Right renal pelvis (tissue), 4 donors: Measurements from ENCODE around the gene NCAPD2. TPM values are rescaled to one million over a fixed set of nuclear protein-coding genes. Genes with fewer than 3 reads are reported as not detected.
A peak's percentile ranks its signal among the peaks of the same experiment; 100 is the strongest.
"Not testable (repeated sequence)": the region's sequence is repeated elsewhere in the genome, so short reads cannot be mapped to it uniquely, and the experiment has no call there.

ENCODE experiments used
- DNase-seq, 4 donors: peaks; one replicate each; pipeline ENCODE4 v3.0.0-alpha.2; 2013; ENCODE audit warnings: low read depth in 4 of 4, low spot score in 3 of 4, missing footprints in 1 of 4
- polyA plus RNA-seq, 4 donors: library from polyadenylated mRNA; unstranded; fragments of 120-200 nt; gene quantifications; one replicate each; pipeline ENCODE4 v1.2.1, GENCODE V29; 2013; ENCODE audit not compliant: insufficient read length in 4 of 4

NCAPD2 gene
- polyA plus RNA-seq, 4 donors: 57.5 to 62.5 (median 59.9) TPM

DNA sequence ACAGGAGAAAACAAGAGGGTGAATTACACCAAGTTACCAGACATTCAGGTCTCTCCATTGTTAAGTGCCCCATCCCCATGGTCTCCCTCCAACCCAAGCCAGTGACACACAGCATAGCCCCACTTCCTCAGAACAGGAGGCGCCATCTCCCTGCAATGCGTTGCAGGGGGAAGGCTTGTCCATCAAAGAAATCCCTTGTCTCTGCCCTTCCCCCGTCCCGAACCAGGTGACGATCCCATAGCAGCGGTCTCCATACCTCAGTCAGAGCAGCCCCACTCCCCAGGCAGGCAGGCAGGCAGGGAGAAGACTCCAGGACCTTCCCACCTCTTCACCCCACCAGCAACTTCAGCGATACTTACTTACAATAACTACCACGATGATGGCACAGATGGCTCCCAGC is 29.4 kb upstream of the NCAPD2 start:
- DNase-seq: no peak

DNA sequence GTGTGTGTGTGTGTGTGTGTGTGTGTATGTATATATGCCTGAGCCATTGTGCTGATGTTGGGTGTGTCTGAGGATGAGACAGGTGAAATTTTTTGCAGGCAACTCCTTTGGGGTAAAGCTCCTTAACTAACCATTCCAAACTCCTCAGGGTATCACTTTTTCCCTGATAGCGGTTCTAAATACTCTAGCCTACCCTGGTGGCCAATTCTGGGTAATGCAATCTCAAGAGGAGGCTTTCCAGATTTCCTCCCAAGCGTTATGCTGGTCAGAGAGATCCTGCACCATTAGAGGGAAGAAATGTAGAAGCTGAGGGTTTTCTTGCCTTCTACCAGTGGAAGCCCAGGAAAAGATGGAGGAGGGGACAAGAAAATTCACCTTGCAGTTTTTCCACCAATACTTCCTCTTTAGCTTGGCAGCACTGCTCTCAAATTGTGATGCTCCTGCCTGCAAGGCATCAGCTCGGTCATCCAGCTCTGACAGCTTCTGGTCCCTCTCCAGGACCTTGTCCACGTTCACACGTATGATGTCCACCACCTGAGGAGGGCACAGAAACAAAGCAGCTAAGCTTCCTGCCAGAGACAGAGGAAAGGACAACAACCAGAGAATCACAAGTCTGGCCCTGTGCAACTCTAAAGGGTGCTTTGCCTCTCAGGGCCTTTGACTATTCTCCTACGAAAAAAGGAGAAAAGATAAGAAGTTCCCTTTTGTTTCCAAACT is 28.3 kb upstream of the NCAPD2 start:
- peak in 3 of 4 donors; percentile 60 to 67 (median 66) for DNase-seq

DNA sequence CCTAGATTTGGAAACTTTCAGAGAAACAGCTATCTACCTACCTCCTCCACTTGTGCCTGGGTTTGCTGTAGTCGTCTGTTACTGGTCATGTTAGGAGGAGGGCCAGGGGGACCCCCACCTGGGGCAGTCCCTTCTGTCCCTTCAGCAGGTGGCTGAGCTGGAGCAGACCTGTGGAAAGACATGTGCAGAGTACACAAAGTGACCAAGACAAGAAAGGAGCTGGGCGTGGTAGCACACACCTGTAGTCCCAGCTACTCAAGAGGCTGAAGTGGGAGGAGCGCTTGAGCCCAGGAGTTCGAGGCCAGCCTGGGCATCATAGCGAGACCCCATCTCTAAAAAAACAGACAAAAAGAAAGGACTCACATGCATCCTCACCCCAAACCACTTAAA is 27.7 kb upstream of the NCAPD2 start:
- DNase-seq: no peak

DNA sequence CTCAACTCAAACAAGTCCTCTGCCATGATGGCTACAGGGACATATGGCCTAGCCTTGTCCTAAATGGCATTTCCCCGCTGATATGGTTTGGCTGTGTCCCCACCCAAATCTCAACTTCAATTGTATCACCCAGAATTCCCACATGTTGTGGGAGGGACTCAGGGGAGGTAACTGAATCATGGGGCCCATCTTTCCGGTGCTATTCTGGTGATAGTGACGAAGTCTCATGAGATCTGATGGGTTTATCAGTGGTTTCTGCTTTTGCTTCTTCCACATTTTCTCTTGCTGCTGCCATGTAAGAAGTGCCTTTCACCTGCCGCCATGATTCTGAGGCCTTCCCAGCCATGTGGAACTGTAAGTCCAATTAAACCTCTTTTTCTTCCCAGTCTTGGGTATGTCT is 27.2 kb upstream of the NCAPD2 start:
- not testable (repeated sequence) for DNase-seq

DNA sequence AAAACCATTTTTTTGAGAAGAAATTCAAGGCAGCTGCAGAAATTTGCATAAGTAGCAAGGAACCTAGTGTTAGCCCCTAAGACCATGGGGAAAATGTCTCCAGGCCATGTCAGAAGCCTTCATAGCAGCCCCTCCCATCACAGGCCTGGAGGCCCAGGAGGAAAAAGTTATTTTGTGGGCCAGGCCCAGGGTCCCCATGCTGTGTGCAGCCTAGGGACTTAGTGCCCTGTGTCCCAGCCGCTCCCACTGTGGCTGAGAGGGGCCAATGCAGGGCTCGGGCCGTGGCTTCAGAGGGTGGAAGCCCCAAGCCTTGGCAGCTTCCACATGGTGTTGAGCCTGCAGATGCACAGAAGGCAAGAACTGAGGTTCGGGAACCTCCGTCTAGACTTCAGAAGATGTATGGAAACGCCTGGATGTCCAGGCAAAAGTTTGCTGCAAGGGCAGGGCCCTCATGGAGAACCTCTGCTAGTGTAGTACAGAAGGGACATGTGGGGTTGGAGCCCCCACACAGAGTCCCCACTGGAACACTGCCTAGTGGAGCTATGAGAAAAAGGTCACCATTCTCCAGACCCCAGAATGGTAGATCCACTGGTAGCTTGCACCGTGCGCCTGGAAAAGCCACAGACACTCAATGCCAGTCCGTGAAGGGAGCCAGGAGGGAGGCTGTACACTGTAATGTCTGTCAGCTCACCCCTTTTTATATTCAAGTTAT is 26.2 kb upstream of the NCAPD2 start:
- DNase-seq: not testable (repeated sequence)

DNA sequence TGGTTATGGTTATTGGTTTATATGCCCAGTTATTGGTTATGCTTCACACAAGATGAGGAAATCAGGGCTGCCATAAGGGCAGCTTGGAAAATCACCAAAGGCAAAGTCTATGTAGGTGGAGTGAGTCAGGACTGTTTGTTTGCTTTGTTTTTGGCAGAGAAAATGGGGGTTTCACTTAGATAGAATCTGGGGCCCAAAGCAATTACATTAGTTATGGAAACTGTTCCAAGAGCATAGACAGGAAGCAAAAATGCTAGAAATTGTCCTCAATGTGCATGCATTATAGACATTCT is 25.7 kb upstream of the NCAPD2 start:
- DNase-seq: no peak

DNA sequence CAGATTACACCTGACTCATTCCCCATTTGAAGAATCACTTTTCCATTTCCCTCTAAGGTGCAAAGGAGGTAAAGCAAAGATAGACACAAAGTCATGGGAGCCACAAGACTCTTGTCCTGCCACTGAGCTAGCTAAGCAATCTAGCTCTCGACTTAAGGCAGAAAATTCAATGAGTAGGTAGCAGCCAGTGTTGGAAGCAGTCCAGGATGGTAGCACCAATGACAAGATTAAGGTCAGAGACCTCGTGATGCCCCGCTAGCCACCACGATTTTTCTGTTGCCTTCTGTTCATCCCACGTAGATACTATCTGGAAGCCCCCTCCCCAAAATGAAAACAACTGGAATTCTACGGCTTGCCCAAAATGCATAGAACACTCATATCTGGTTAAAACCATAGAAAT is 24.8 kb upstream of the NCAPD2 start:
- no peak for DNase-seq

DNA sequence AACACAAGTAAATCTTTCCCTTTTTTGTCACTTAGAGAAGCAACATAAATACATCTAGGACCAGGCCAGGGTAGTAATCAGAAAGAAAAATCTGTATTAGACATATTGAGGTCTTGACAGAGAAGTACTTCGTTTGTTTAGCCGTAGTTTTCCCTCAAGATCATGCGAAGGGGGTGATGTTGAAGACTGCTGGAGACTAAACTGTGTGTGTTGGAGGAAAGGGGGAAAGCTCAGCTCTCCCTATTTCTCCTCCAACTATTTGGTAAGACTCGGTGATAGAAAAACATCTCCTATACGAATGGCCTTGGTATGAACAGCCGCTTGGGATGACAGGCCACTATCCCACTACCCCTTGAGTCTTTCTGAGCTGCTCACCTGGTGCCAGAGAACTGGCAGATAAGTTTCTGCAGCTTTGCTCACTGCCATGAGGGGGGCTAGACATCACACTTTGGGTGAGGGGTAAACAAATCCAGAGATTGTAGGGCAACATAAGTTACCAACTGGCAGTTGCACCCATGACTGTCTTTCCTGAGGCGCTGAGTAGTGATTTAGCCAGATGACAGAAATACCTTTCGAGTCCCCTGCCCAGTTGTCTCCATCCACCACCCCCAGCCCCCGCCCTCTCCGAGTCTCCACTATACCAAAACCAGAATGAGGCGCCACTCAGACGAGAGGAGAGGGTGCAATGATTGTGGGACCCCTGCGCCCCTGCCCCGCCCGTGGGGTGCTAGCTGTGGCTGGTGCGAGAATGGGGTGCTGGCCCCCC is 24.1 kb upstream of the NCAPD2 start:
- DNase-seq: no peak

DNA sequence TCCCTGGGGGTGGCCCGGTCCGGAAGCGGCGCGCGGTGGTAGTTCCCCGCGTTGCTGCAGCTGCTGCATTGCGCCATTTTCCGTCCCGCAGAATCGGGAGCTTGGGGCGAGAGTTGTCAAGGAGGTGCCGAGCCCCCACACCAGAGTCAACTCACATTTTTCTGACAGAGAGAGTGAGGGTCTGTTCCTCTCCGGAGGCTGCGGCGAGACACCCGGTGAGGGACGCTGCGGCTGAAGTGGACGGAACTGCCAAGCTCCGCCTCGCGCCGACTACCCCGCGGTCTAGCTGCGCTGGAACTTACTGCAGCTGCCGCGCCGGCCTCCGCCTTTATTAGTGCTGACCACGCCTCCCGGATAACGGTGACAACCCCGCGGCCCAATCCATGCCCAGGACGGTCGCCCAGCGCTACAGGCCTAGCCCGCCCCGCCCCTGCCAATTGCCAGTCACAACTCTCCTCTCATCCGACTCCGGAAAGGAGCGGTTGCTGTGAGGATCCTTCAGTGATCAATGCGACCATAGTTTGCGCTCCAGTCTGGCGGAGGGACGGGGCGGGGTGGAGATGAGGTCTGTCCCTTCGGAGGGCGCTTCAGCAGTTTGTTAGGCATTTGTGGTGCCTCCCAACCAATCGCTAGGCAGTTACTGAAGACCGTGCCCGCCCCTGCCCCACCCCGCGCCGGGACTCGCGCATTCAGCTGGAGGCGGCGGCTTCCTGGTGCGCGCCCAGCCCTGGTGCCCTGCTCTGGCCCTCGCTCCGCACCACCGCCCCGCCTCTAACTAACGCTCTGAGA is 23.3 kb upstream of the NCAPD2 start, which contains the start of gene VAMP1:
Gene VAMP1, minus strand, starts transcription at position 303 of the 789 bp plus-strand sequence. Its CDS starts 146 bp downstream, at position 157.
- DNase-seq: peak; percentile 86 to 93 (median 88)

DNA sequence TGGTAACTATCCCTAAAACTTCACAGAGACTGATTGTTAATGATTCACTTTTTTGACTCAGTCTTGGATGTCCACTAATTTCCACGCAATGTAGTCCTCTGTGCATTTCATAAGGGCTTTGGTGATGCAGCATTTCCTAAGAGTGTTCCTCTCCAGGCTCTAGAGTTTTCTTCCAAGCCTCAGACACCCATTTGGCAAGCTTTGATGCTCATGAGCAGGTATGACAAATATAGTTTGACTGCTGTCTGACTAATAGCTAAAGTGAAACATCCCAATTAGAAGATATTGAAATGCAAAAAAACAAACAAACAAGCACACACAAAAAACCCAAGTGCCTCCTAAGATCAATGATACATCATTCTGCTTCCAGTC is 21.9 kb upstream of the NCAPD2 start:
- DNase-seq: no peak

DNA sequence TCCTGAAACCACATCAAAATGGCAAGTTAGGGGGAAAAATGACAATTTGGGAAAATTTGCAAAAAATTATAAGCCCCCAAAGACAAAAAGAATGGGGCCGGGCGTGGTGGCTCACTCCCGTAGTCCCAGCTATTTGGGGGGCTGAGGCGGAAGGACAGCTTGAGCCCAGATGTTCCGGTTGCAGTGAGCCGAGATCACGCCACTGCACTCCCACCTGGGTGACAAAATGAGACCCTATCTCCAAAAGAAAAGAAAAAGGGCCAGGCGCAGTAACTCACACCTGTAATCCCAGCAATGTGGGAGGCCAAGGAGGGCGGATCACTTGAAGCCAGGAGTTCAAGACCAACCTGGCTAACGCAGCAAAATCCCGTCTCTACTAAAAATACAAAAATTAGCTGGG is 21.4 kb upstream of the NCAPD2 start:
- no peak for DNase-seq

DNA sequence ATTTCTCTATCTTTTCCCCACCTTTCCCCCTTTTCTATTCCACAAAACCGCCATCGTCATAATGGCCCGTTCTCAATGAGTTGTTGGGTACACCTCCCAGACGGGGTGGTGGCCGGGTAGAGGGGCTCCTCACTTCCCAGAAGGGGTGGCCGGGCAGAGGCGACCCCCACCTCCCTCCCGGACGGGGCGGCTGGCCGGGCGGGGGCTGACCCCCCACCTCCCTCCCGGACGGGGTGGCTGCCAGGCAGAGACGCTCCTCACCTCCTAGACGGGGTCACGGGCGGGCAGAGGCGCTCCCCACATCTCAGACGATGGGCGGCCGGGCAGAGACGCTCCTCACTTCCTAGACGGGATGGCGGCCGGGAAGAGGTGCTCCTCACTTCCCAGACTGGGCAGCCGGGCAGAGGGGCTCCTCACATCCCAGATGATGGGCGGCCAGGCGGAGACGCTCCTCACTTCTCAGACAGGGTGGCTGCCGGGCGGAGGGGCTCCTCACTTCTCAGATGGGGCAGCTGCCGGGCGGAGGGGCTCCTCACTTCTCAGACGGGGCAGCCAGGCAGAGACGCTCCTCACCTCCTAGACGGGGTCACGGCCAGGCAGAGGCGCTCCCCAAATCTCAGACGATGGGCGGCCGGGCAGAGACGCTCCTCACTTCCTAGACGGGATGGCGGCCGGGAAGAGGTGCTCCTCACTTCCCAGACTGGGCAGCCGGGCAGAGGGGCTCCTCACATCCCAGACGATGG is 18.5 kb upstream of the NCAPD2 start:
- not testable (repeated sequence) for DNase-seq

DNA sequence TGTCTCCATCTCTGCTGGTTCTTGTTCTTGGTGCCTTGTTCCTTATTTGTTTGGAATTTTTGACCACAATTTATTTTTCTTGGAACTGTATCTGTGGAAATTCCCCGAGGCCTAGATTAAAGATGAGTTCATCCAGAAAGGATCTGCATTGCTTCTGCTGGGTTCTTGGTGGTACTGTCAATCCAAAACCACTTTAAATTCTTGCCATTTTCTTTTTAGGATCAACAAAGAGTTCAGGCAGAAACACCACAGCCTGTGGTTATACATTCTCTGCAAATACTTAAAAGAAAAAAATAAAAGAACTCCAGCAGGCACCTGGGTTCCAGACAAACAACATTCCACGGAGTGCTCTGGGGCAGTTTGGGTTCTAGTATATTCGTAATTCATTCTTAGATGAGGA is 17.4 kb upstream of the NCAPD2 start:
- no peak for DNase-seq

DNA sequence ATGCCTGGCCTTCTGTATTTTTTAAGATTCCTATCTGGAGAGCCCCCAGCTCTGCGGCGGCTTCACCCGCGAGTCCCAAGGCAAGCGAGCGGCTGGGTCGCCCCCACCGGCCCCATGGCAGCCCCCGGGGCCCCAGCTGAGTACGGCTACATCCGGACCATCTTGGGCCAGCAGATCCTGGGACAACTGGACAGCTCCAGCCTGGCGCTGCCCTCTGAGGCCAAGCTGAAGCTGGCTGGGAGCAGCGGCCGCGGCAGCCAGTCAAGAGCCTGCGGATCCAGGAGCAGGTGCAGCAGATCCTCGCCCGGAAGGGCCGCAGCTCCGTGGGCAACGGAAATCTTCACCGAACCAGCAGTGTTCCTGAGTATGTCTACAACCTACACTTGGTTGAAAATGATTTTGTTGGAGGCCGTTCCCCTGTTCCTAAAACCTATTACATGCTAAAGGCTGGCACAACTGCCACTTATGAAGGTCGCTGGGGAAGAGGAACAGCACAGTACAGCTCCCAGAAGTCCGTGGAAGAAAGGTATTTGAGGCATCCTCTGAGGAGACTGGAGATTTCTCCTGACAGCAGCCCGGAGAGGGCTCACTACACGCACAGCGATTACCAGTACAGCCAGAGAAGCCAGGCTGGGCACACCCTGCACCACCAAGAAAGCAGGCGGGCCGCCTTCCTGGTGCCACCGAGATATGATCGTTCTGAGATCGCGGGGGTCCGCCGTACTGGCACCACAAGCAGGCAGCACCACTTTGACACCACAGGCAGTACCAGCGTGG is 16.1 kb upstream of the NCAPD2 start:
- not testable (repeated sequence) for DNase-seq

DNA sequence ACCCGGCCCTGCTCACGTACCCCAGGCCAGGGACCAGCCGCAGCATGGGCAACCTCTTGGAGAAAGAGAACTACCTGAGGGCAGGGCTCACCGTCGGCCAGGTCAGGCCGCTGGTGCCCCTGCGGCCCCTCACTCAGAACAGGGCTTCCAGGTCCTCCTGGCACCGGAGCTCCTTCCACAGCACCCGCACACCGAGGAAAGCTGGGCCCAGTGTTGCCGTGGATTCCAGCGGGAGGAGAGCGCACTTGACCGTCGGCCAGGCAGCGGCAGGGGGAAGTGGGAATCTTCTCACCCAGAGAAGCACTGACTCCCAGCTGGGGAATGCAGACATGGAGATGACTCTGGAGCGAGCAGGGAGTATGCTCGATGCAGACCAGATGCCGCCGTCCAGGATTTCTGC is 15.5 kb upstream of the NCAPD2 start:
- DNase-seq: no peak

DNA sequence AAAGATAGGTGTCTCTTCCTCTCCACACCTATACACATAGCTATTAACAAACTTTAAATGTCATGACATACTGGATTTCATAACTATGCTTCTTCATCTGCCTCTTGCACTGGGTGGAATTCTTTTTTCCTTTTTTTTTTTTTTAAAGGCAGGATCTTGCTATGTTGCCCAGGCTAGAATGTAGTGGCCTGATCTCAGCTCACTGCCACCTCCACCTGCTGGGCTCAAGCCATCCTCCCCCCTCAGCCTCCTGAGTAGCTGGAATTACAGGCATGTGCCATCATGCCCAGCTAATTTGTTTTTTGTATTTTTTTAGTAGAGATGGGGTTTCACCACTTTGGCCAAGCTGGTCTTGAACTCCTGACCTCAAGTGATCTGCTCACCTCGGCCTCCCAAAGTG is 5.7 kb upstream of the NCAPD2 start:
- DNase-seq: no peak

DNA sequence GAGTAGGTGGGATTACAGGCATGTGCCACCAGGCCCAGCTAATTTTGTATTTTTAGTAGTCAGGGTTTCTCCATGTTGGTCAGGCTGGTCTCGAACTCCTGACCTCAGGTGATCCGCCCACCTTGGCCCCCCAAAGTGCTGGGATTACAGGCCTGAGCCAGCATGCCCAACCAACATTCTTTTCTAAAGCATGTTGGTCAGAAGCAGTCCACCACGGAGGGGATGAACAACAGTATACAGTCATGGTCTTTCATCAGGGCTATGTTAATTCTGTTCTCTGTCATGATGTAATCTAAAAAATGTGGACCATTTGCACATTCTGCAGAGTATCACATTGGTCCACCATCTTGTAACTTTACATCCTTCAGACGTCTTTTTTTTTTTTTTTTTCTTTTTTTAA is 4.5 kb upstream of the NCAPD2 start:
- DNase-seq: no peak

DNA sequence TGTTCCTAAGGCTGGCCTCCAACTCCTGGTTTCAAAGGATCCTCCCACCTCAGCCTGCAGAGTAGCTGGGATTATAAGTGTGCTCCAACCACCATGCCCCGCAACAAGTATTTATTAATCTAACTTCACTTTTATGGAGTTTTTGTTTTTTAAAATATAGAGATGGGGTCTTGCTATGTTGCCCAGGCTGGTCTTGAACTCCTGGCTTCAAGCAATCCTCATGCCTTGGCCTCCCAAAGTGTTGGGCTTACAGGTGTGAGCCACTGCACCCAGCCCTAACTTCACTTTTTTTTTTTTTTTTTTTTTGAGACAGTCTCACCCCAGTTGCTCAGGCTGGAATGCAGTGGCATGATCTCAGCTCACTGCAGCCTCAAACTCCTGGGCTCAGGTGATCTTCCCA is 3.2 kb upstream of the NCAPD2 start:
- DNase-seq: not testable (repeated sequence)

DNA sequence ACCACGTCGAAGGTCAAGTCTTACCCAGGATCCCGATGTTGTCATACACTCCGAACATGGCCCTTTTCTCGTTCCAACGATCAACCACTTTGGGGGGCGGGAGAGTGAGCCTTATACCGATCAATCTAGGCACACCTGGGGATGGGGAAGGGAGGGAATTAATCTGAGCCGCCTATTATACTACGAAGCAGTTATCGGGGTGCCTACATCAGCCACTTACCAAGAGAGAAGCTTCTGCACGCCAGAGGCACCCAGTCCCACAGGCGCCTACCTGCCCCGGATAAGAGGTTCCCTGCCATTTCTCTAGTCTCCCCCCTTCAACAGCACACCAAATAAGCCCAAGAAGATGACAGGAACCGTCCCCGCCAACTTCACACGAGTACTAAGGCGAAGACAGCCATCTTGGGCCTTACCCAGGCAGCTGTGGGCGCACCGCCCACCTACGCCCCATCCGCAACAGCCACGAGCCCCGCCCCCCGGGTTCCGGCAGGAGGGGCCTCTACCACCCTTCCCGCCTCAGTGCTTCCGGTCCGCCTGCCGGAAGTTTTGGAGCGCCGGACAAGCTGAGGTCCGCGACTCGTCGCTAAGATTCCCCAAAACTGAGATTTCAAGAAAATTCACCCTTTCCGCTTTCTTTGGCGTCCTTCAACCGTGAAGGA is 935 bp upstream of the NCAPD2 start, which contains the start of gene MRPL51:
Gene MRPL51, minus strand, starts transcription at position 425 of the 659 bp plus-strand sequence. Its CDS starts 126 bp downstream, at position 299.
- peak; percentile 86 to 95 (median 90) for DNase-seq
